Measurements from ENCODE around the gene IL17C. TPM values are rescaled to one million over a fixed set of nuclear protein-coding genes. Genes with fewer than 3 reads are reported as not detected.
A peak's percentile ranks its signal among the peaks of the same experiment; 100 is the strongest.

The IL17C gene
- total RNA-seq, 1 experiment from 2014 or later: 1.9 TPM

- TF ChIP-seq CTCF (IDR thresholded peaks at IDR 0.05) (no peak), RORB (CRISPR knock-in tag; IDR thresholded peaks at IDR 0.05) (no peak), CREM (CRISPR knock-in tag; IDR thresholded peaks at IDR 0.05) (no peak), NFYB (CRISPR knock-in tag; conservative IDR thresholded peaks at IDR 0.05; ENCODE audit: low read depth) (no peak), JUN (CRISPR knock-in tag; IDR thresholded peaks at IDR 0.05) (no peak), E2F4 (CRISPR knock-in tag; IDR thresholded peaks at IDR 0.05; ENCODE audit: borderline replicate concordance, low read depth) (no peak), EMX1 (CRISPR knock-in tag; IDR thresholded peaks at IDR 0.05) (no peak), TEAD4 (CRISPR knock-in tag; IDR thresholded peaks at IDR 0.05) (no peak), ZBTB21 (CRISPR knock-in tag; IDR thresholded peaks at IDR 0.05; ENCODE audit: borderline replicate concordance) (peak; percentile 20; the same call in 1 of the 2 replicates), GRHL2 (CRISPR knock-in tag; IDR thresholded peaks at IDR 0.05; ENCODE audit: insufficient replicate concordance, severe bottlenecking) (no peak), FOXP1 (CRISPR knock-in tag; IDR thresholded peaks at IDR 0.05; ENCODE audit: borderline replicate concordance) (peak; percentile 16; the same call in 1 of the 2 replicates), ELF4 (CRISPR knock-in tag; IDR thresholded peaks at IDR 0.05; ENCODE audit: low read depth) (no peak), HMGXB4 (CRISPR knock-in tag; IDR thresholded peaks at IDR 0.05) (no peak; the same call in 1 of the 2 replicates), SMAD4 (CRISPR knock-in tag; IDR thresholded peaks at IDR 0.05) (no peak), ATF6 (CRISPR knock-in tag; IDR thresholded peaks at IDR 0.05) (no peak), ESRRA (CRISPR knock-in tag; IDR thresholded peaks at IDR 0.05; ENCODE audit: borderline replicate concordance) (no peak), MAX (CRISPR knock-in tag; IDR thresholded peaks at IDR 0.05) (peak; percentile 53), USF1 (CRISPR knock-in tag; IDR thresholded peaks at IDR 0.05) (no peak), PRDM15 (CRISPR knock-in tag; IDR thresholded peaks at IDR 0.05) (no peak), GTF2I (CRISPR knock-in tag; conservative IDR thresholded peaks at IDR 0.05) (no peak), HMGA2 (CRISPR knock-in tag; IDR thresholded peaks at IDR 0.05) (no peak), KAT7 (CRISPR knock-in tag; IDR thresholded peaks at IDR 0.05; ENCODE audit: borderline replicate concordance) (no peak), USF2 (CRISPR knock-in tag; IDR thresholded peaks at IDR 0.05) (peak; percentile 48; the same call in 1 of the 2 replicates), FOXK1 (CRISPR knock-in tag; IDR thresholded peaks at IDR 0.05) (no peak), ZNF317 (CRISPR knock-in tag; IDR thresholded peaks at IDR 0.05; ENCODE audit: borderline replicate concordance, low read depth) (no peak)
Observed at GRCh38 chr16:88639231-88640038, 1.1 kb downstream of the IL17C start (continued).
